ENCODE data around the gene MATN3. TPM values are rescaled to one million over a fixed set of nuclear protein-coding genes. Genes with fewer than 3 reads are reported as not detected.

The MATN3 gene
- total and polyA plus RNA-seq, 9 of the 15 experiments (the other 6 are each of a cell fraction or from before 2014, with no cell fraction given): not detected

GRCh38 chr2:19955544-19956422, 56.7 kb downstream of the MATN3 start (continued):
- TF ChIP-seq PKNOX1 (IDR thresholded peaks at IDR 0.05) (peak; percentile 74), RAD21 (CRISPR knock-in tag; conservative IDR thresholded peaks at IDR 0.05 in 1 of 2, IDR thresholded peaks at IDR 0.05 in 1 of 2) (peak; percentile 97 to 98), PRDM10 (IDR thresholded peaks at IDR 0.05; ENCODE audit: partially characterized antibody) (peak; percentile 25), PBX2 (CRISPR knock-in tag; IDR thresholded peaks at IDR 0.05; ENCODE audit: low read depth) (no peak), PBX2 (tag; conservative IDR thresholded peaks at IDR 0.05; ENCODE audit: low read depth) (0 out of 2 replicates have a peak, but pooled peaks have one; percentile 48), YY1 (IDR thresholded peaks at IDR 0.05; ENCODE audit: borderline replicate concordance in 1 of 3, control insufficient read depth in 1 of 3, extremely low read depth in 1 of 3, insufficient read depth in 3 of 3, insufficient read length in 1 of 3, insufficient replicate concordance in 2 of 3, low read depth in 1 of 3, low read length in 2 of 3) (peak in 1 of 3 experiments; percentile 29), DLX4 (CRISPR knock-in tag; IDR thresholded peaks at IDR 0.05) (no peak), CC2D1A (IDR thresholded peaks at IDR 0.05) (peak; percentile 56; the same call in 1 of the 2 replicates), TEAD4 (IDR thresholded peaks at IDR 0.05; ENCODE audit: low read length) (0 out of 2 replicates have a peak, but pooled peaks have one; percentile 11), TEAD4 (CRISPR knock-in tag; IDR thresholded peaks at IDR 0.05; ENCODE audit: borderline replicate concordance) (no peak), MBD1 (CRISPR knock-in tag; IDR thresholded peaks at IDR 0.05) (no peak)

All from K562 (cell line).